HG02588 (cell line): ENCODE data around the gene LIMA1.
"Not testable (repeated sequence)": the region's sequence is repeated elsewhere in the genome, so short reads cannot be mapped to it uniquely, and the experiment has no call there.

Source experiments
- ATAC-seq: cut with Tn5 transposase; IDR thresholded peaks from one replicate; pipeline ENCODE4 v1.9.1; 2021; ENCODE audit warnings: mild to moderate bottlenecking, moderate library complexity; ENCODE audit not compliant: unreplicated experiment

The LIMA1 gene

GRCh38 chr12:50283229-50283923 lies at the start of gene LIMA1:
TSS of gene LIMA1 (minus strand) at chr12:50283520. CDS start at chr12:50248751, 34,769 bp downstream.
- peak; percentile 94 for ATAC-seq

GRCh38 chr12:50331745-50332144 lies 48.4 kb upstream of the LIMA1 start:
- no peak for ATAC-seq

- ATAC-seq = not testable (repeated sequence)
Observed at GRCh38 chr12:50328664-50329063, 45.3 kb upstream of the LIMA1 start.

- ATAC-seq = no peak
Observed at GRCh38 chr12:50326590-50327284, 43.4 kb upstream of the LIMA1 start.

GRCh38 chr12:50325890-50326391 lies 42.6 kb upstream of the LIMA1 start:
- no peak for ATAC-seq

- ATAC-seq = not testable (repeated sequence)
Observed at GRCh38 chr12:50324770-50325169, 41.5 kb upstream of the LIMA1 start.

- ATAC-seq = not testable (repeated sequence)
Observed at GRCh38 chr12:50324077-50324476, 40.8 kb upstream of the LIMA1 start.

GRCh38 chr12:50322206-50322605 lies 38.9 kb upstream of the LIMA1 start:
- no peak for ATAC-seq

- ATAC-seq = no peak
Observed at GRCh38 chr12:50317203-50317602, 33.9 kb upstream of the LIMA1 start.

GRCh38 chr12:50315803-50316202 lies 32.5 kb upstream of the LIMA1 start:
- no peak for ATAC-seq

- ATAC-seq = no peak
Observed at GRCh38 chr12:50314636-50315312, 31.5 kb upstream of the LIMA1 start.

- not testable (repeated sequence) for ATAC-seq
Observed at GRCh38 chr12:50313971-50314370, 30.7 kb upstream of the LIMA1 start.

- no peak for ATAC-seq
Observed at GRCh38 chr12:50313256-50313931, 30.1 kb upstream of the LIMA1 start.

GRCh38 chr12:50311858-50312609 lies 28.7 kb upstream of the LIMA1 start:
- not testable (repeated sequence) for ATAC-seq

GRCh38 chr12:50309950-50310349 lies 26.6 kb upstream of the LIMA1 start:
- ATAC-seq = no peak

GRCh38 chr12:50302686-50303085 lies 19.4 kb upstream of the LIMA1 start:
- no peak for ATAC-seq

GRCh38 chr12:50297996-50298395 lies 14.7 kb upstream of the LIMA1 start:
- no peak for ATAC-seq

- no peak for ATAC-seq
Observed at GRCh38 chr12:50297027-50297426, 13.7 kb upstream of the LIMA1 start.

- no peak for ATAC-seq
Observed at GRCh38 chr12:50296554-50296953, 13.2 kb upstream of the LIMA1 start.

- ATAC-seq = no peak
Observed at GRCh38 chr12:50291377-50291776, 8.1 kb upstream of the LIMA1 start.
